Sigmoid colon (tissue), 7 donors: ENCODE results near the gene PIK3R5. TPM values are rescaled to one million over a fixed set of nuclear protein-coding genes. Genes with fewer than 3 reads are reported as not detected.

ENCODE experiments used
- DNase-seq: peaks from one replicate; pipeline ENCODE4 v3.0.0-alpha.2; 2019
- H3K27ac ChIP-seq, 4 donors: fragments of 200-600 bp; sonication (generic); one replicate each; pipeline ENCODE4 v1.5.1; 2016 to 2019; ENCODE audit warnings: mild to moderate bottlenecking in 1 of 4
- H3K27me3 ChIP-seq, 3 donors: fragments of 200-600 bp; sonication (generic); one replicate each; pipeline ENCODE4 v1.5.1; 2019; ENCODE audit warnings: mild to moderate bottlenecking in 1 of 3
- H3K36me3 ChIP-seq, 4 donors: fragments of 200-600 bp; sonication (generic); one replicate each; pipeline ENCODE4 v1.5.1; 2016 to 2019
- H3K4me1 ChIP-seq, 4 donors: fragments of 200-600 bp; sonication (generic); one replicate each; pipeline ENCODE4 v1.5.1; 2017 to 2019
- H3K4me3 ChIP-seq, 4 donors: fragments of 200-600 bp; sonication (generic); one replicate each; pipeline ENCODE4 v1.5.1; 2017 to 2019; ENCODE audit warnings: mild to moderate bottlenecking in 2 of 4, moderate library complexity in 1 of 4
- H3K9me3 ChIP-seq, 4 donors: fragments of 200-600 bp in 3 of 4; sonication (generic) in 3 of 4; one replicate each; pipeline versions ENCODE4 v1.5.1 to v1.6.1; 2013 to 2019
- CTCF ChIP-seq, 4 experiments: fragments of 450-650 bp in 3 of 4; fragments of 200-600 bp in 1 of 4; IDR thresholded peaks; one replicate each; pipeline ENCODE4 v1.5.1; 2016 to 2019; ENCODE audit warnings: antibody characterized with exemption in 4 of 4, mild to moderate bottlenecking in 3 of 4, moderate library complexity in 2 of 4
- EP300 ChIP-seq, 4 donors: sonication (generic); formaldehyde crosslinking; IDR thresholded peaks; one replicate each; pipeline ENCODE4 v1.6.1; 2017; ENCODE audit warnings: antibody characterized with exemption in 4 of 4
- POLR2A ChIP-seq, 2 donors: fragments of 450-650 bp; IDR thresholded peaks; one replicate each; pipeline ENCODE4 v1.6.1; 2016; ENCODE audit warnings: antibody characterized with exemption in 2 of 2, mild to moderate bottlenecking in 2 of 2, moderate library complexity in 2 of 2
- POLR2AphosphoS5 ChIP-seq, 4 donors: sonication (generic); formaldehyde crosslinking; IDR thresholded peaks; one replicate each; pipeline ENCODE4 v1.6.1; 2017; ENCODE audit warnings: antibody characterized with exemption in 4 of 4
- WGBS, 2 donors: extraction: QIAGEN DNeasy Blood & Tissue Kit; methylation state at CpG; one replicate each; pipeline ENCODE4 v1.1.7; 2013; 5-methylcytosine and 5-hydroxymethylcytosine counted together
- intact Hi-C: fragments of 100-400 bp; cut with DNase I; formaldehyde crosslinking; loops from one replicate; pipeline ENCODE4 v1.15.1; 2023
- polyA plus RNA-seq, 3 donors: library from polyadenylated mRNA; stranded (reverse); fragments of 200-250 nt; gene quantifications; one replicate each; pipeline ENCODE4 v1.2.3, GENCODE V29; 2013
- total RNA-seq, 4 donors: library from RNA; depleted of rRNA; stranded (reverse); fragments of >200 nt; gene quantifications; one replicate each; pipeline ENCODE4 v1.1.0, GENCODE V29; 2016
- donor health status: healthy with polysubstance abuse.
- donor health status: Bipolar disorder and iron deficiency.
- donor health status: healthy.

PIK3R5 gene
- total and polyA plus RNA-seq, 7 donors: 2.4 to 13.6 (median 8.2) TPM

- Histone ChIP-seq H3K4me1 (no peaks in the 10 kb centered on the region), H3K27me3 (peaks cover 0 to 8% (median 0%) of the 10 kb centered on the region in 3 donors), H3K27ac (peak overlapping the region in 2 of 4 donors; percentile 25 to 32), H3K36me3 (no peaks in the 10 kb centered on the region), H3K4me3 (no peak overlapping the region), H3K9me3 (no peaks in the 10 kb centered on the region)
- intact Hi-C loops: no loop called here
- no peak for TF ChIP-seq EP300 (IDR thresholded peaks at IDR 0.05)
- TF ChIP-seq POLR2A (IDR thresholded peaks at IDR 0.05): no peak
- no peak for TF ChIP-seq POLR2AphosphoS5 (IDR thresholded peaks at IDR 0.05)
- no peak for TF ChIP-seq CTCF (IDR thresholded peaks at IDR 0.05)
- WGBS, 2 donors: 79 to 80% methylated on average over 12 of the region's 12 CpGs
- DNase-seq: no peak
Measured at GRCh38 chr17:8955021-8955959, 10.2 kb downstream of the PIK3R5 start.

- Histone ChIP-seq H3K9me3 (no peaks in the 10 kb centered on the region), H3K4me1 (no peaks in the 10 kb centered on the region), H3K36me3 (no peaks in the 10 kb centered on the region), H3K27me3 (peaks cover 0 to 8% (median 0%) of the 10 kb centered on the region in 3 donors), H3K4me3 (no peak overlapping the region), H3K27ac (peak overlapping the region in 1 of 4 donors; percentile 25)
- TF ChIP-seq EP300 (IDR thresholded peaks at IDR 0.05) (no peak), POLR2AphosphoS5 (IDR thresholded peaks at IDR 0.05) (peak in 1 of 4 donors; percentile 24)
- 15 to 40% methylated on average over 10 of the region's 10 CpGs for WGBS, 2 donors
- intact Hi-C loops: no loop called here
- DNase-seq: peak; percentile 78
Measured at GRCh38 chr17:8954339-8954738, 11.2 kb downstream of the PIK3R5 start.

- Histone ChIP-seq H3K27ac (peak overlapping the region in 2 of 4 donors; percentile 18 to 21), H3K27me3 (peaks cover 0 to 8% (median 0%) of the 10 kb centered on the region in 3 donors), H3K36me3 (no peaks in the 10 kb centered on the region), H3K4me1 (no peaks in the 10 kb centered on the region), H3K4me3 (no peak overlapping the region), H3K9me3 (no peaks in the 10 kb centered on the region)
- no peak for DNase-seq
- intact Hi-C loops: no loop called here
- WGBS, 2 donors: 57% methylated on average over 2 of the region's 2 CpGs
- TF ChIP-seq POLR2AphosphoS5 (IDR thresholded peaks at IDR 0.05) (no peak), EP300 (IDR thresholded peaks at IDR 0.05) (no peak), POLR2A (IDR thresholded peaks at IDR 0.05) (no peak), CTCF (IDR thresholded peaks at IDR 0.05) (no peak)
Measured at GRCh38 chr17:8953156-8953885, 12.2 kb downstream of the PIK3R5 start.

- no peaks in the 10 kb centered on the region for H3K36me3 ChIP-seq
- H3K4me3 ChIP-seq: no peak overlapping the region
- H3K9me3 ChIP-seq: no peaks in the 10 kb centered on the region
- peaks cover 0 to 5% (median 0%) of the 10 kb centered on the region in 3 donors for H3K27me3 ChIP-seq
- DNase-seq: no peak
- H3K27ac ChIP-seq: no peak overlapping the region
- TF ChIP-seq CTCF (IDR thresholded peaks at IDR 0.05) (no peak), POLR2AphosphoS5 (IDR thresholded peaks at IDR 0.05) (no peak), EP300 (IDR thresholded peaks at IDR 0.05) (no peak), POLR2A (IDR thresholded peaks at IDR 0.05) (no peak)
- 82 to 86% methylated on average over 1 of the region's 1 CpG for WGBS, 2 donors
- no peaks in the 10 kb centered on the region for H3K4me1 ChIP-seq
- intact Hi-C loops: no loop called here
Measured at GRCh38 chr17:8952191-8952590, 13.3 kb downstream of the PIK3R5 start.

- no peak overlapping the region for H3K27ac ChIP-seq
- H3K27me3 ChIP-seq: no peaks in the 10 kb centered on the region
- WGBS, 2 donors: 75 to 80% methylated on average over 4 of the region's 4 CpGs
- H3K36me3 ChIP-seq: no peaks in the 10 kb centered on the region
- H3K4me1 ChIP-seq: no peaks in the 10 kb centered on the region
- DNase-seq: no peak
- no peaks in the 10 kb centered on the region for H3K9me3 ChIP-seq
- no peak for TF ChIP-seq POLR2AphosphoS5 (IDR thresholded peaks at IDR 0.05)
- H3K4me3 ChIP-seq: no peak overlapping the region
- intact Hi-C loops: no loop called here
Measured at GRCh38 chr17:8951206-8951605, 14.3 kb downstream of the PIK3R5 start.
